Measurements from ENCODE around the gene H2BK1. TPM values are rescaled to one million over a fixed set of nuclear protein-coding genes. Genes with fewer than 3 reads are reported as not detected.

H2BK1 gene
- total RNA-seq, 1 experiment from 2014 or later: 0.69 TPM

DNA sequence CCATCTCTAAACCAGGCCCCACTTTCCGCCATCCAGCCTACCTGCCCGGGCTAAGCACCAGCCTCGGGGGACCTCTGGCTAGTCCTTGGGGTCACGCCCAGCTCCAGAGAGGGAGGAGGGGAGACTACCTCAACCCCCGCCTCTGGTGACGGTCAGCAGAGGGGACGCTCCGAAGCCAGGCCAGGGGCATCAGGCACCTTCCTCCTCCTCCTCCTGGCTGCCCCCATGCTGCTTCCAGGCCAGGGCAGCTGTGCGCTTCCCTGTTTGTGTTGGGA, 42.2 kb upstream of the H2BK1 start (continued):
- TF ChIP-seq, protein P1, sequence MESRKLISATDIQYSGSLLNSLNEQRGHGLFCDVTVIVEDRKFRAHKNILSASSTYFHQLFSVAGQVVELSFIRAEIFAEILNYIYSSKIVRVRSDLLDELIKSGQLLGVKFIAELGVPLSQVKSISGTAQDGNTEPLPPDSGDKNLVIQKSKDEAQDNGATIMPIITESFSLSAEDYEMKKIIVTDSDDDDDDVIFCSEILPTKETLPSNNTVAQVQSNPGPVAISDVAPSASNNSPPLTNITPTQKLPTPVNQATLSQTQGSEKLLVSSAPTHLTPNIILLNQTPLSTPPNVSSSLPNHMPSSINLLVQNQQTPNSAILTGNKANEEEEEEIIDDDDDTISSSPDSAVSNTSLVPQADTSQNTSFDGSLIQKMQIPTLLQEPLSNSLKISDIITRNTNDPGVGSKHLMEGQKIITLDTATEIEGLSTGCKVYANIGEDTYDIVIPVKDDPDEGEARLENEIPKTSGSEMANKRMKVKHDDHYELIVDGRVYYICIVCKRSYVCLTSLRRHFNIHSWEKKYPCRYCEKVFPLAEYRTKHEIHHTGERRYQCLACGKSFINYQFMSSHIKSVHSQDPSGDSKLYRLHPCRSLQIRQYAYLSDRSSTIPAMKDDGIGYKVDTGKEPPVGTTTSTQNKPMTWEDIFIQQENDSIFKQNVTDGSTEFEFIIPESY (IDR thresholded peaks at IDR 0.05; ENCODE audit: extremely low read depth, insufficient replicate concordance, low read length): no peak
- no peak for TF ChIP-seq EZH2phosphoT487 (IDR thresholded peaks at IDR 0.05; ENCODE audit: borderline replicate concordance)
- TF ChIP-seq RAD21 (IDR thresholded peaks at IDR 0.05; ENCODE audit: low read depth): no peak
- TF ChIP-seq SIN3A (IDR thresholded peaks at IDR 0.05; ENCODE audit: low read depth): no peak
- TF ChIP-seq SRF (IDR thresholded peaks at IDR 0.05; ENCODE audit: low read depth): no peak

- CTCF ChIA-PET: interaction anchor here (1.0 kb wide), 1 partner anchor 9 kb away, joined by 5 read pairs; no protein-coding TSS in a partner anchor
- intact Hi-C loops (cut with micrococcal nuclease): no loop called here
Measured at GRCh38 chr7:151251689-151252560, 41.6 kb upstream of the H2BK1 start.

More at GRCh38 chr7:151251689-151252560, 41.6 kb upstream of the H2BK1 start:
- no peaks in the 10 kb centered on the region for H3K79me2 ChIP-seq (ENCODE audit: insufficient read depth, low read length)
- peak overlapping the region; percentile 87 for H3K4me2 ChIP-seq (ENCODE audit: low read length)
- RAD21 ChIA-PET (ENCODE audit: low non-redundant PET in 1 of 2, low total read pairs in 2 of 2, uncharacterized antibody in 2 of 2, unreplicated experiment in 2 of 2): no interaction called here
- no peaks in the 10 kb centered on the region for H4K20me1 ChIP-seq (ENCODE audit: insufficient read depth)
- no peak for DNase-seq (ENCODE audit: low read depth, low spot score)
- peak; percentile 41 for ATAC-seq
- POLR2A ChIA-PET: no interaction called here
- H3K36me3 ChIP-seq (ENCODE audit: control insufficient read depth in 1 of 2, insufficient read depth in 2 of 2, low read length in 2 of 2): no peaks in the 10 kb centered on the region
- H3K4me3 ChIP-seq (replicated peaks in 1 of 2; ENCODE audit: low read depth in 1 of 2, low read length in 2 of 2): peak overlapping the region; percentile 63 to 72
- H3K9me3 ChIP-seq (ENCODE audit: control insufficient read depth in 1 of 2, insufficient read depth in 1 of 2, low read depth in 1 of 2, low read length in 2 of 2): no peaks in the 10 kb centered on the region
- no peaks in the 10 kb centered on the region for H3K9me2 ChIP-seq (ENCODE audit: insufficient read depth)
- H3K27ac ChIP-seq (ENCODE audit: low read depth, low read length): peak overlapping the region; percentile 51
- BruUV-seq (replicated peaks): TSS peak; percentile 70
- peaks cover 31 to 52% of the 10 kb centered on the region in 2 experiments for H3K4me1 ChIP-seq (ENCODE audit: control insufficient read depth in 1 of 2, insufficient read depth in 2 of 2, low read length in 2 of 2)
- H2AFZ ChIP-seq (ENCODE audit: low read depth, low read length, poor library complexity, severe bottlenecking): no peak overlapping the region
- no peaks in the 10 kb centered on the region for H3K27me3 ChIP-seq (ENCODE audit: insufficient read depth, low read length)
- no peak for TF ChIP-seq CEBPB (IDR thresholded peaks at IDR 0.05; ENCODE audit: low read depth)
- peak; percentile 46 for TF ChIP-seq POLR2A (IDR thresholded peaks at IDR 0.05; ENCODE audit: borderline replicate concordance, extremely low read depth, insufficient read depth, insufficient read length)
- peak; percentile 67 for TF ChIP-seq POLR2AphosphoS5 (IDR thresholded peaks at IDR 0.05; ENCODE audit: low read depth, low read length)
- TF ChIP-seq YY1 (IDR thresholded peaks at IDR 0.05; ENCODE audit: extremely low read depth, insufficient replicate concordance, low read depth, low read length): no peak
- peak; percentile 89 for TF ChIP-seq ZFX (IDR thresholded peaks at IDR 0.05)
- TF ChIP-seq REST (IDR thresholded peaks at IDR 0.05; ENCODE audit: low read depth): no peak
- TF ChIP-seq TCF7L2 (IDR thresholded peaks at IDR 0.05; ENCODE audit: borderline replicate concordance, extremely low read depth, insufficient read depth, insufficient read length): peak; percentile 9
- peak overlapping the region; percentile 79 for H3K9ac ChIP-seq (ENCODE audit: low read length)

Measured in HCT116 (cell line).